Activated CD4-positive, alpha-beta memory T cell treated with anti-CD3 and anti-CD28 coated beads, Interleukin-2, amount 10 ng/mL, durations not matched to agents 7 days and 5 days (primary cell): ENCODE measurements around the gene UPK3A. TPM values are rescaled to one million over a fixed set of nuclear protein-coding genes. Genes with fewer than 3 reads are reported as not detected.

ENCODE experiments used
- CTCF ChIA-PET: fragments of 350-600 bp; sonication (Branson Sonifier 250); formaldehyde crosslinking; loops from one replicate; lab custom pipeline; 2021; ENCODE audit warnings: antibody characterized with exemption, inconsistent platforms; lab: Charles Lee
- POLR2A ChIA-PET: fragments of 350-600 bp; sonication (Branson Sonifier 250); formaldehyde crosslinking; loops from one replicate; lab custom pipeline; 2021; ENCODE audit warnings: antibody characterized with exemption; lab: Charles Lee
- DNase-seq: peaks from one replicate; pipeline ENCODE4 v3.0.0-alpha.2; 2020
- H3K27ac Mint-ChIP-seq: one replicate; pipeline ENCODE4 v1.8.0; 2021; ENCODE audit warnings: mild to moderate bottlenecking, mixed read lengths
- H3K27me3 Mint-ChIP-seq: one replicate; pipeline ENCODE4 v1.8.0; 2021; ENCODE audit warnings: mixed read lengths
- H3K36me3 Mint-ChIP-seq: one replicate; pipeline ENCODE4 v1.8.0; 2021; ENCODE audit warnings: low read depth, mixed read lengths
- H3K4me1 Mint-ChIP-seq: one replicate; pipeline ENCODE4 v1.8.0; 2021; ENCODE audit warnings: mixed read lengths
- H3K4me3 Mint-ChIP-seq: one replicate; pipeline ENCODE4 v1.8.0; 2021; ENCODE audit warnings: mild to moderate bottlenecking, mixed read lengths
- H3K9me3 Mint-ChIP-seq: one replicate; pipeline ENCODE4 v1.8.0; 2021; ENCODE audit warnings: mixed read lengths
- total RNA-seq, 2 experiments: library from RNA; stranded (reverse); gene quantifications; one replicate each; pipeline ENCODE4 v1.2.3, GENCODE V29; 2021

The UPK3A gene
- total RNA-seq, 2 experiments from 2014 or later: not detected

- ChIA-PET CTCF (no interaction called here), POLR2A (interaction anchor here (1.4 to 3.4 kb wide), 3 partner anchors 12 to 23 kb away, joined by 3 to 17 read pairs (median 5); partner anchors contain the start of gene FAM118A)
- peak overlapping the region; percentile 44 for H3K27ac Mint-ChIP-seq
- no peak overlapping the region for H3K4me3 Mint-ChIP-seq
- H3K27me3 Mint-ChIP-seq: no peaks in the 10 kb centered on the region
- peaks cover 16% of the 10 kb centered on the region for H3K4me1 Mint-ChIP-seq
- H3K9me3 Mint-ChIP-seq: no peaks in the 10 kb centered on the region
- no peaks in the 10 kb centered on the region for H3K36me3 Mint-ChIP-seq
- DNase-seq: no peak
These were observed 10.7 kb downstream of the UPK3A start for GRCh38 chr22:45295492-45295891.

GRCh38 chr22:45296628-45297297 lies 12.0 kb downstream of the UPK3A start:
- Mint-ChIP-seq H3K27ac (peak overlapping the region; percentile 72), H3K9me3 (no peaks in the 10 kb centered on the region), H3K4me3 (peak overlapping the region; percentile 28), H3K27me3 (no peaks in the 10 kb centered on the region), H3K4me1 (peaks cover 16% of the 10 kb centered on the region), H3K36me3 (no peaks in the 10 kb centered on the region)
- DNase-seq: peak; percentile 56
- POLR2A ChIA-PET: interaction anchor here (0.6 to 3.4 kb wide), 5 partner anchors 10 to 158 kb away, joined by 3 to 17 read pairs (median 3); partner anchors contain the start of gene FAM118A
- CTCF ChIA-PET: interaction anchor here (0.6 kb wide), 1 partner anchor 147 kb away, joined by 3 read pairs; no protein-coding TSS in a partner anchor

- no peak overlapping the region for H3K27ac Mint-ChIP-seq
- peaks cover 2% of the 10 kb centered on the region for H3K27me3 Mint-ChIP-seq
- no peak for DNase-seq
- no peaks in the 10 kb centered on the region for H3K36me3 Mint-ChIP-seq
- ChIA-PET POLR2A (interaction anchor here (1.5 kb wide), 1 partner anchor 10 kb away, joined by 7 read pairs; the partner anchor contains the start of gene FAM118A), CTCF (no interaction called here)
- no peaks in the 10 kb centered on the region for H3K9me3 Mint-ChIP-seq
- H3K4me3 Mint-ChIP-seq: no peak overlapping the region
- H3K4me1 Mint-ChIP-seq: peaks cover 22% of the 10 kb centered on the region
These were observed 14.3 kb downstream of the UPK3A start for GRCh38 chr22:45298934-45299505.

DNA sequence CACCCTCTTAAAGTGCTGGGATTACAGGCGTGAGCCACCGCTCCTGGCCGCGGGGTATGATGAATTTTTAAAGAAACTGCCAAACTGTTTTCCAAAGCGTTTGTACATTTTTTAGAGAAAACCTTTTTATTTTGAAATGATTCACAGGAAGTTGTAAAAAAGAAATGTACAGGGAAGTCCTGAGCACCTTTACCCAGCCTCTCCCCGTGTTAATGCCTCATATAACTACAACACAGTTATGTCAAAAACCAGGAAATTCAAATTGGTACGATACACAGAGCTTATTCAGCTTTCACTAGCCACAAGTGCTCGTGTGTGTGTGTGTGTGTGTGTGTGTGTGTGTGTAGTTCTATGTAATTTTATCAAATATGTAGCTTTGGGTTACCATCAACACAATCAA lies 18.0 kb downstream of the UPK3A start:
- peaks cover 2% of the 10 kb centered on the region for H3K27me3 Mint-ChIP-seq
- no peak overlapping the region for H3K27ac Mint-ChIP-seq
- H3K9me3 Mint-ChIP-seq: no peaks in the 10 kb centered on the region
- no peak overlapping the region for H3K4me3 Mint-ChIP-seq
- ChIA-PET CTCF (no interaction called here), POLR2A (interaction anchor here (0.7 kb wide), 2 partner anchors 10 to 16 kb away, joined by 3 read pairs; no protein-coding TSS in a partner anchor)
- H3K36me3 Mint-ChIP-seq: no peaks in the 10 kb centered on the region
- DNase-seq: no peak
- peaks cover 8% of the 10 kb centered on the region for H3K4me1 Mint-ChIP-seq

- Mint-ChIP-seq H3K27ac (no peak overlapping the region), H3K4me1 (peaks cover 8% of the 10 kb centered on the region), H3K9me3 (no peaks in the 10 kb centered on the region), H3K4me3 (no peak overlapping the region), H3K27me3 (peaks cover 2% of the 10 kb centered on the region), H3K36me3 (no peaks in the 10 kb centered on the region)
- DNase-seq: no peak
- CTCF ChIA-PET: no interaction called here
- POLR2A ChIA-PET: interaction anchor here (0.7 kb wide), 2 partner anchors 10 to 15 kb away, joined by 3 read pairs; no protein-coding TSS in a partner anchor
These were observed 18.4 kb downstream of the UPK3A start for GRCh38 chr22:45303181-45303580.

DNA sequence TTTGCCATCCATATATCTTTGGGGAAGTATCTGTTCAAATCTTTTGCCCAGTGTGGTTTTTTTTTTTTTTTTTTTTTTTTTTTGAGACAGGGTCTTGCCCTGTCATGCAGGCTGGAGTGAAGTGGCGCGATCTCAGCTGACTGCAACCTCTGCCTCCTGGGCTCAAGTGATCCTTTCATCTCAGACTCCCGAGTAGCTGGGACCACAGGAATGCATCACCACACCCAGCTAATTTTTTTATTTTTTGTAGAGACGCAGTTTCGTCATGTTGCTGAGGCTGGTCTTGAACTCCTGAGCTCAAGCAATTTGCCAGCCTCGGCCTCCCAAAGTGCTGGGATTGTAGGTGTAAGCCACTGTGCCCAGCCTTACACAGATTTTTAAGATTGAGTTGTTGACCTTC lies 20.2 kb downstream of the UPK3A start:
- H3K4me1 Mint-ChIP-seq: peaks cover 19% of the 10 kb centered on the region
- POLR2A ChIA-PET: no interaction called here
- no peak overlapping the region for H3K27ac Mint-ChIP-seq
- no peaks in the 10 kb centered on the region for H3K9me3 Mint-ChIP-seq
- peaks cover 2% of the 10 kb centered on the region for H3K27me3 Mint-ChIP-seq
- H3K4me3 Mint-ChIP-seq: no peak overlapping the region
- H3K36me3 Mint-ChIP-seq: no peaks in the 10 kb centered on the region
- CTCF ChIA-PET: no interaction called here
- no peak for DNase-seq

DNA sequence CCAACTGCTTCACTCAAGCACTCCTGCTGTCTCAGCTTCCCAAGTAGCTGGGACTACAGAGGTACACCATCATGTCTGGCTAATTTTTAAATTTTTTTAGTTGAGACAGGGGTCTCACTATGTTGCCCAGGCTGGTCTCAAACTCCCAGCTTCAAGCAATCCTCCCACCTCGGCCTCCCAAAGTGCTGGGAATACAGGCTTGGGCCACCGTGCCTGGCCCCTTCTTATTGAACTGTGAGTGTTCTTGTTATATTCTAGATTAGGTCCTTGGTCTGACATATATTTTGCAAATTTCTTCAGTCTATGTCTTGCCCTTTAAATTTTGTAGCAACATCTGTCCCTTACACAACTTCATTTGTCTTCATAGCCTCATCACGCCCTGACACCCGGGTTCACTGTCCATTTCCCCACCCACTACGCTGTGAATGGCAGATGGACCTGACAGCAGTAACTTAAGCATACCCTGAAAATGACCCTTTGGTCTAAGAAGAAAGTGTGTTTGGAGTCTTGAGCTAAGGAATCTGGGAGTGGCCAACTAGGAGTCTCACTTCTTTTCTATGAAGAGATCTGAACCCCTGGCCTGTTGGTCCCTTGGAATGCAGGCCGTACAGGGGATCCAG lies 20.8 kb downstream of the UPK3A start:
- Mint-ChIP-seq H3K27me3 (peaks cover 2% of the 10 kb centered on the region), H3K4me1 (peaks cover 21% of the 10 kb centered on the region), H3K9me3 (no peaks in the 10 kb centered on the region), H3K36me3 (peaks cover under 1% of the 10 kb centered on the region), H3K4me3 (no peak overlapping the region), H3K27ac (no peak overlapping the region)
- DNase-seq: no peak
- ChIA-PET POLR2A (no interaction called here), CTCF (no interaction called here)

DNA sequence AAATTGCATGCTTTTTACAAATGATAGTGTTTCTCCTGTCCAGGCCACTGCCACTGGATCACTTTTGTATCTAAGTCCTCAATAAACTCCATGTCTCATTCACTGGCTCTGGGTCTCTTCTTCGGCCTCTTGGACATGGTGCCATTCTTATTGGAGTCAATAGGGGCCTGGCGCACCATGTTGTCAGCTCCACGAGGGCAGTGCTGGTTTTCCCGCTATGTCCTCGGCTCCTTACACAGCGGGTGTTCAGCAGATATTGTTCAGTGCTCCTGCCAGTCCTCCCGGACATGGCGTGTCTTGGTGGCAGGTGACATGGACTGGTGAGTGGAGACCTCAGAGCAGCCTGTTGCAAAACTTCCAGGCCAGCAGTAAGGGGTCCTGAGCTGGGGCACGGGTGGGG lies 21.4 kb downstream of the UPK3A start:
- POLR2A ChIA-PET: no interaction called here
- no peaks in the 10 kb centered on the region for H3K9me3 Mint-ChIP-seq
- H3K4me1 Mint-ChIP-seq: peaks cover 26% of the 10 kb centered on the region
- DNase-seq: no peak
- H3K27me3 Mint-ChIP-seq: peaks cover 2% of the 10 kb centered on the region
- no peak overlapping the region for H3K27ac Mint-ChIP-seq
- CTCF ChIA-PET: no interaction called here
- H3K4me3 Mint-ChIP-seq: no peak overlapping the region
- peaks cover 7% of the 10 kb centered on the region for H3K36me3 Mint-ChIP-seq

GRCh38 chr22:45308391-45308956 lies 23.7 kb downstream of the UPK3A start:
- H3K27ac Mint-ChIP-seq: peak overlapping the region; percentile 87
- no peaks in the 10 kb centered on the region for H3K27me3 Mint-ChIP-seq
- peak overlapping the region; percentile 81 for H3K4me3 Mint-ChIP-seq
- H3K9me3 Mint-ChIP-seq: no peaks in the 10 kb centered on the region
- DNase-seq: no peak
- ChIA-PET CTCF (interaction anchor here (1.3 to 1.4 kb wide), 2 partner anchors 9 to 698 kb away, joined by 3 to 4 read pairs; no protein-coding TSS in a partner anchor), POLR2A (interaction anchor here (0.6 to 3.9 kb wide), 4 partner anchors 10 to 673 kb away, joined by 3 to 42 read pairs (median 12); no protein-coding TSS in a partner anchor)
- H3K36me3 Mint-ChIP-seq: peaks cover 24% of the 10 kb centered on the region
- peaks cover 35% of the 10 kb centered on the region for H3K4me1 Mint-ChIP-seq

- Mint-ChIP-seq H3K4me1 (peaks cover 37% of the 10 kb centered on the region), H3K27me3 (no peaks in the 10 kb centered on the region), H3K36me3 (peaks cover 24% of the 10 kb centered on the region), H3K4me3 (peak overlapping the region; percentile 81), H3K27ac (peak overlapping the region; percentile 87), H3K9me3 (no peaks in the 10 kb centered on the region)
- ChIA-PET CTCF (interaction anchor here (1.0 to 1.4 kb wide), 3 partner anchors 9 to 697 kb away, joined by 3 to 4 read pairs (median 4); no protein-coding TSS in a partner anchor), POLR2A (interaction anchor here (0.6 to 3.9 kb wide), 4 partner anchors 10 to 673 kb away, joined by 3 to 42 read pairs (median 12); no protein-coding TSS in a partner anchor)
- no peak for DNase-seq
These were observed 24.2 kb downstream of the UPK3A start for GRCh38 chr22:45308957-45309421.

DNA sequence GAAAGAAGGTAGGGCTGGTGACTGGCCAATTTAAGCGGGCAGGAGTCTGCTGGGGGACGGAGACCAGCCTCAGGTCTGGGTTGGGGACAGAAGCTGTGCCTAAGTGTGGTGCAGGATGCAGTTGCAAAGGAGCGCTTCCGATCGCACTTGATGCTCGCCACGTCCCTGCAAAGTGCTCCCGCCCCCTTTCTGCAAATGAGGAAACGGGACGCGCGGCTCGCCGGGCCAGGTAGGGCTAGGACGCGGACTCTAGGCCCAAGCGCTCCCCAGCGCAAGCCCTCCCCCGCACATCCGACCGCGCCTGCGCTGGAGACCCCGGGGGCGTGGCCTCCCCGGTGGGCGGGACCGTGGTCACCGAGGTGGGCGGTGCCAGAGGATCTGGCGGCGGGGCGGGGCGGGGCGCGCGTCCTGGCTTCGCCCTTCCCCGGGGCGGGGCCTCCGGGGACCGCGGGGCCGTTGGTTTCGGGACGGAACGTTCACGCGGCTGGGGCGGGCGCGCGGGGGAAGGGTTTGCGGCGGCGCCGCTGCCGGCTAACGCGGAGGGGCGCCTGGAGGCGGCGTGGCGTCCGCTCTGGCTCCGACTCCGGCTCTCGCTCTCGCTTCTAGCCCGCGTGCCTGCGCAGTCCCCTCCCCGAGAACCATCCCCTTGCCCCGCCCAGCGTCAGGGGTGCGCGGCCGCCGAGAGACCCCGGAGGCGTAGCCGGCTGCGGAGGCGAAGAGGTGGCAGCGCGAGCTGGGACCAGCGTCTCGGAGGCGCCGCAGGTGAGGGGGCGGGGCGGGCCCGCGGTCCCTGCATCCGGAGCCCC lies 24.9 kb downstream of the UPK3A start, which contains the start of gene FAM118A:
FAM118A (plus strand) TSS at position 513 of the 806 bp plus-strand sequence. CDS start 12,446 bp downstream, outside the sequence.
- ChIA-PET CTCF (interaction anchor here (1.0 to 1.4 kb wide), 2 partner anchors 8 to 105 kb away, joined by 4 read pairs; no protein-coding TSS in a partner anchor), POLR2A (interaction anchor here (1.9 to 3.9 kb wide), 3 partner anchors 9 to 14 kb away, joined by 7 to 42 read pairs (median 17); no protein-coding TSS in a partner anchor)
- Mint-ChIP-seq H3K4me1 (peaks cover 43% of the 10 kb centered on the region), H3K4me3 (peak within 1 kb of the TSS; percentile 81), H3K27me3 (no peaks in the 10 kb centered on the region), H3K27ac (peak within 1 kb of the TSS; percentile 87), H3K9me3 (no peaks in the 10 kb centered on the region), H3K36me3 (peaks cover 24% of the 10 kb centered on the region)
- DNase-seq: peak; percentile 97
